Fibroblast of peridontal ligament (primary cell): Measurements from ENCODE around the gene EGFL8.
"Not testable (repeated sequence)": the region's sequence is repeated elsewhere in the genome, so short reads cannot be mapped to it uniquely, and the experiment has no call there.

Experiments
- DNase-seq: peaks from one replicate; pipeline ENCODE4 v3.0.0-alpha.2; 2010; ENCODE audit errors: extremely low read depth

The EGFL8 gene

DNA sequence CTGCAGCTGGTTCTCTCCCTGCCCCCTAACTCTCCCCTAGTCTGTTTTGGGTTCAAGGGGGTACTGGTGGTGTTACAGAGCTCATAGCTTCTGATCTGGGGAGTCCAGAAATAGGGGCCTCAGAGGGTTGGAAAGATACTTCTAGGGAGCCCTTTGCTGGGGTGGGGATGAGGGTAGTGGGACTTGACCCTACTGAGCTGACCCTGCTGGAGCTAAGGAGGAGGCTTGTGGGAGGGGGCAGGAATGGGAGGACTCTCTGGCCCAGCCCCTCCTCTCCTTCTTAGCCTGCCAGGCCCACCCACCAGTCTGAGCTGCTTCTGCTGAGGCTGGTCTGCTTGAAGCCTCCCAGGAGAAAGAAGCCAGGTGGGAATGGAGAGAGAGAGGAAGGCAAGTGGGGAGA is at the start of gene EGFL8:
Gene EGFL8 (plus strand): TSS at position 301 of the 400 bp plus-strand sequence. CDS start 1,571 bp downstream, outside the sequence.
- no peak for DNase-seq

DNA sequence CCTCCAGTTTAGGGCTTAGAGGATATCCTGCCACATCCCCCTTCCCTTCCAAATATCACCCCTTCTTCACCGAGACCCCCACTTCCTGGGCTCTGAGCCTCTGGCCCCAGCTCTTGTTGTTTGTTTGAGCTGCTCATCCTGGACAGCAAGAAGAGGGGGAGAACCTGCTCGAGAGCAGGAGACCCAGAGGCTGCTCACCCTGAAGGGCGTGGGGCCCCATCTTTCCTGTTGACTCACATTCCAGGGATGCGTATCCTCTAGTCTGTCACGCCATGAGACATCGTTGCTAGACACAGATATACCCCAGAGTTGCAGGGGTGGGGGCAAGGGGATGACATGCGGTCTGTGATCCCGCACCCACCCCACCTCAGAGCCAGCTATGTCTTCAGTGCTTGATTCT is 49.6 kb upstream of the EGFL8 start:
- no peak for DNase-seq

DNA sequence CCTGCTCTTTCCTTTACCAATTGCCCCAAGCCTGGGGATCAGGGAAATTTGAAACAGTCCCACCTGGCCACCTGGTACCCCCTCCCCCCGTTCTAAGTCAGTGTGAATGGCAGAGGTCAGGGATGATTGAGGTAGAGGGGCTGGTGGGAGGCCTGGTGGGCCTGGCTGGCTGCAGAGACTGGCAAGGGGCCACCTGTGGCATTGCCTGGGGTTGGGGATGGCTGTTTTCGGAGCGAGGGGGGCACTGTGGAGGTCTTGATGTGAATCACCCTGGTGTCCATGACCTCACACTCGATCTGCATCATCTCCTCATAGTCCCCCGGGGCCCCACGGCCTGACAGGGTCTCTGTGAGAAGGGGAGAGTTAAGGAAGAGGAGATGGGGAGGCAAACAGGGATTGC is 48.8 kb upstream of the EGFL8 start:
- no peak for DNase-seq

DNA sequence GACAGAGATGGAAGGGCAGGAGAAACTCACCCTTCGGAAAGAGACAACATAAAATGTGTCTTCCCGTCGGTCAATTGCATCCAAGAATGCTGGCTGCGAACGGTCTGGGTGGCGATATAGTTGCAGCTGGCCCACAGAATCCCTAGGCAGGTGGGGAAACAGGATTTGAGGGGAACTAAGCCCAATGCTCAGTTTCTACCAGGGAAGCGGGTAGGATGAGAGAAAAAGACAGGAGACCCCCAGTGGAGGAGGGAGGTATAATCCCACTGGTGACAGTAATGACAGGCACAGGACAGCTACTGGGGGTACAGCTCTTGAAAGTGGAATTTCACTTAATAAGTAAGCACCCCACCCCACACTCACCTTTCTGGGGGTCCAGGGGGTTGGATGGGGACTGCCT is 47.7 kb upstream of the EGFL8 start:
- DNase-seq: no peak

GRCh38 chr6:32117461-32117860 is 46.9 kb upstream of the EGFL8 start:
- no peak for DNase-seq

- DNase-seq: peak; percentile 85
These were observed 45.4 kb upstream of the EGFL8 start for GRCh38 chr6:32118782-32119628.

GRCh38 chr6:32120573-32121059 is 43.8 kb upstream of the EGFL8 start:
- DNase-seq: no peak

DNA sequence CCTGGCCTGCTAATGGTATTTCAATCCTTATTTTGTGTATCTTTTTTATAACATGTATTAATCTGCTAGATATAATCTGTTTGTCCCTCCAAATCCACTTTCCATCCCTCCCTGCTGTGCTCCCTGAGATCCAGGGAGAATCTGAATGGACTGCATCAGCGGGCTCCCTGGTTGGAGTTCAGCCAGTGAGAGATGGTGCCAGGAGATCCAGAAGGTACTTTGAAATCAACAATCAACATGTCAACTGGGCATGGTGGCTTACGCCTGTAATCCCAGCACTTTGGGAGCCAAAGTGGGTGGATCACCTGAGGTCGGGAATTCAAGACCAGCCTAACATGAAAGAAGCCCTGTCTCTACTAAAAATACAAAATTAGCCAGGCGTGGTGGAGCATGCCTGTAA is 40.7 kb upstream of the EGFL8 start:
- DNase-seq: no peak

DNA sequence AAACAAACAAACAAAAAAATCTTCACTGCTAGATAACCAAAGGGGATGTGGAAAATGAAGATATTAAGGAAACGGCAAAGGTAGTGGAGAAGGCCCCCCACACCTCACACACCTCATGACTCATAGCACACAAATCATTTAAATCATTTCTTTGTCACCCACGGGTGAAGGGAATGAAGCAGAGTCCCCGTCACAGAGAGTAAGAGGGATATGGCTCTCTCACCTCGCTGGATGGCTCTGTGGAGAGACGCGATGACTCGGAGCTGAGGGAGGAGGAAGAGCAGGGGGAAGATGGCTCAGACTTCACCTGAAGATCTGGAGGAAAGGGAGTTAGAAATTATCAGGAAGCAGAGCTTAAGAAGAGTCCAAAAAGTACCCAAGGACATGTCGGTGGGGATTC is 37.5 kb upstream of the EGFL8 start:
- DNase-seq: no peak

- DNase-seq: no peak
These were observed 37.0 kb upstream of the EGFL8 start for GRCh38 chr6:32127409-32127716.

- peak; percentile 99 for DNase-seq
These were observed 36.4 kb upstream of the EGFL8 start, which contains the start of gene ATF6B for GRCh38 chr6:32127717-32128592. TSS of gene ATF6B (minus strand) at chr6:32128246. CDS start at chr6:32128207, 39 bp downstream.

DNA sequence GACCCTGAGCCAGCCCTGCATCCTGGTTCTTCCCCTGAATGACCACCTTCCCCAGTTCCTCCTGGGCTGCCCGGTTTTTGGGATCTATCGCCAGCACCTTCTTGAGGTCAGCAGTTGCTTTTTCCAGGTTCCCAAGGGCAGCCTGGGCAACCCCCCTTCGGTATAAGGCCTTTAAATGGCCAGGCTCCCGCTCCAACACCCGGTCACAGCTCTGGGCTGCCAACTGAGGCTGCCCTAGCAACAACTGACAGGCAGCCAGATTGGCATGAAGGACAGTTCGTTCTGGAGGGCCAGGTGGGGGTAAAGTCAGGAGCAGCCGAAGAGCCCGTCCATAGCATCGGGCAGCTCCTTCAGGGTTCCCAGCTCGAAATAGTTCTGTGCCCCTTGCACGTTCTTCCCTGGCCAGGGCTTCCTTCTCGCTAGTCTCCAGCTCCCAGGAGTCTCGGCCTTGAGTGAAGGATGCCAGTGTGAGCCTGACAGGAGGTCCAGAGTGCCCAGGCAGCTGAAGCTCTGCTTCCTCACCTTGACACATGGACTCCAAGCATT is 35.6 kb upstream of the EGFL8 start:
- DNase-seq: no peak

DNA sequence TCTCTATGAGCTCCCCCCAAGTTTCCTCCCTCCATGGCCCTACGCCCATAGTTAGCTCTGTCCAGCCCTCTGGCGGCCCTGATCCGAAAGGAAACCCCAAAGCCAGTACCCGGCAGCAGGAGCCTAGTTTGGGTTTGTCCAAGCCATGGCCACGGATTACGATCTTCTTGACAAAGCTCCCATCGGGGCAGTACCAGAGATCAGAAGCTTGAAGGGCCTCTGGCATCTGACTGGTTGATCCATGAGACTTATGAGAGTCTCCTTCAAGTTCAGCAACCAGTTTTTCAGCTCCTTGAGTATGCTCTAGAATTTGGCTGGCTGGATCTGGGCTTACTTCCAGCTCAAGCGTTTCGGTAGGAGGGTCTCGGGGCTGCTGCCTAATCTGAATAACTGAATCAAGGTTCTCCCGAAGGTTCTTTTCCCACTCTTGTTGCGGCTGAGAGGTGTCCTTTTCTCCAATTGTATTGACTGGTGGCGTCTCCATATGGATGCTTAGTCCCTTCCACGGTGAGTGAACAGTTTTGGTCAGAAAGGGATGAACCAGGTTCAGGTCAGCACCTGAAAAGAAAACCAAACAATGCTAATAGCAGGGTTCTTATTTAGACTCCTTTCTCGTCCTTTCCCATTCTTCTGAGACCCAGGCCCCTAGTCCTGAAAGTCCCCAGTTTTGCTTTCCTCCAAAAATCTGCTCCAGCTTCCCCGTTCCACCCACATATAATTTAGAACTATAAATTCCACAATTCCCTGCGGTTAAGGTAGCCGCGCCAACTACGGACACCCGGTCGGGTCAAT is 34.9 kb upstream of the EGFL8 start:
- DNase-seq: no peak

DNA sequence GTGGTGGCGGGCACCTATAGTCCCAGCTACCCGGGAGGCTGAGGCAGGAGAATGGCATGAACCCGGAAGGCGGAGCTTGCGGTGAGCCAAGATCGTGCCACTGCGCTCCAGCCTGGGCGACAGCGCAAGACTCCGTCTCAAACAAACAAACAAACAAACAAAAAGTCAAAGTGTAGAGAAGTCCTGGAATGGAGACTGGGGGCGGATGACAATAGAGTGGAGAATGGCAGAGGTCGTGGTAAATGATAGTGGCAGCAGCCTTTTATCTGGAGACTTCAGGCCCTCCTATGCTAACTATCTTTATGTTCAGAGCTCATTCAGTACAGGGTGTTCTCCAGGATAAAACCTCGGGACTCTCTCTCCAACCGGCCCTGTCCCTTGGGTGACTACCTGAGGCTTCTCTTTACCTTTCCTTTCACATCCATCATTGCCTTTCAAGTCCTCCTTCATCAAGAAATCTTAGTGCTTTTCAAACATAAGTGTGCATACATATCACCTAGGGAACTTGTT is 32.9 kb upstream of the EGFL8 start:
- no peak for DNase-seq

GRCh38 chr6:32132110-32132509 is 32.3 kb upstream of the EGFL8 start:
- DNase-seq: no peak

GRCh38 chr6:32133786-32134185 is 30.6 kb upstream of the EGFL8 start:
- peak; percentile 61 for DNase-seq

- DNase-seq: no peak
These were observed 26.9 kb upstream of the EGFL8 start for GRCh38 chr6:32137454-32137853.

- DNase-seq: peak; percentile 25
These were observed 24.8 kb upstream of the EGFL8 start for GRCh38 chr6:32139590-32139989.

DNA sequence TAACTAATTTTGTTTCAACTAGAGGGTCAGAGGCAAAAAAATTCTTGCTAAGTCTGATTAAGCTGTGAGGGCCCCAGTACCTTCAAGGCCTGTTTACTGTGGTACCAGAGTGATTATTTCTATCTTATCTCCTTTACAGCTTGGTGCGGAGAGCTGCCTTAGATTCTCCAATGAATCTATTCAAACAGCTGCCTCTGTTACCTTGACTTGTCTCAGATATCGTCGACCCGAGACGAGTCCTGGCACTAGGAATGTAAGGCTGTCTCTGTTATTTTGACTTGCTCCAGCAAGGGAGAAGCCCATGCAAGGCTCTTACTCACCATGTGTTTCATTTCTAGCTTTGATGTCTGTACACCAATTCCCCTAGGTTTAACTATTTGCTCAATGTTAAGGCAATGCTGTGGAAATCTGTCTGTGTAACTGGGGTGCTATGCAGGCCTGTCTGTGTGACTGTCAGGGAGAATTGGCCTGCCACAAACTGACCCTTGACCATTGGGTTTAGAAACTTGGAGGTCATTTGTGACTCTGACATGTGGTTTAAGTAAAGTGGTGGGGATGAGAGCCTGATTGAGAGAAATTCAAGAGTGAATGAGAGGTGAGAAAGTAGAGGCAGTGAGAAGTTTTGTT is 23.9 kb upstream of the EGFL8 start:
- DNase-seq: peak; percentile 31

DNA sequence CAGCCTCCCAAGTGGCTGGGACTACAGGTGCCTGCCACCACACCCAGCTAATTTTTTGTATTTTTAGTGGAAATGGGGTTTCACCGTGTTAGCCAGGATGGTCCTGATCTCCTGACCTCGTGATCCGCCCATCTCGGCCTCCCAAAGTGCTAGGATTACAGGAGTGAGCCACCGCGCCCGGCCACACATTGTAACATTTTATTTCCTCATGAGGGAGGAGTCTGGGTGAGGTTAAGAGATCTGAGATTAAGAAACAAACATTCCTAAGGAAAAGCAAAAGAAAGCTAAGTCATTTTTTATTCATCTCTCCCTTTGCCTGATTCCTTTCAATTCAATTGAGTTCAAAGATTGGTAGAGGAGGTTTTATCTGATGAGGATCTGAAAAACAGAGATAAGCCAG is 20.2 kb upstream of the EGFL8 start:
- not testable (repeated sequence) for DNase-seq

DNA sequence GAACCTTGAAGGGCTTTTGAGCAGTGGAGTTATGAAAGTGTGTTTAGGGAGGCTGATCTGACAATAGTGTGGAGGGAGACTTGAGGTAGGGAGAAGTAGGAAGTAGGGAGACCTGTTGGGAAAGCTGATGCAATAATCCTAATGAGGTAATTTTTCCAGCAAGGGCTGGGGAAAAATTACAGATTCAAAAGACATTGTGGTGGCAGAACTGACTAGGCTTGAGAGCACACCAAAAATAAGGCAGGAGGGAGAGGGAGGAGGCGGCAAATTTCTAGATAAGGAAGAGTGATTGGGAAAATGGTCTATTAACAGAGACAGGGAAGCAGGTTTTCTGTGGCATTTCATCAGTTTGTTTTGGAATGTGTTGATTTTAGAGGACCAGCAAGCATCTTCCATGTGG is 18.1 kb upstream of the EGFL8 start:
- DNase-seq: no peak
